Measurements from ENCODE around the gene YRDC. TPM values are rescaled to one million over a fixed set of nuclear protein-coding genes. Genes with fewer than 3 reads are reported as not detected.

The YRDC gene
- total RNA-seq, 1 donor from 2014 or later, result 28.1 TPM

DNA sequence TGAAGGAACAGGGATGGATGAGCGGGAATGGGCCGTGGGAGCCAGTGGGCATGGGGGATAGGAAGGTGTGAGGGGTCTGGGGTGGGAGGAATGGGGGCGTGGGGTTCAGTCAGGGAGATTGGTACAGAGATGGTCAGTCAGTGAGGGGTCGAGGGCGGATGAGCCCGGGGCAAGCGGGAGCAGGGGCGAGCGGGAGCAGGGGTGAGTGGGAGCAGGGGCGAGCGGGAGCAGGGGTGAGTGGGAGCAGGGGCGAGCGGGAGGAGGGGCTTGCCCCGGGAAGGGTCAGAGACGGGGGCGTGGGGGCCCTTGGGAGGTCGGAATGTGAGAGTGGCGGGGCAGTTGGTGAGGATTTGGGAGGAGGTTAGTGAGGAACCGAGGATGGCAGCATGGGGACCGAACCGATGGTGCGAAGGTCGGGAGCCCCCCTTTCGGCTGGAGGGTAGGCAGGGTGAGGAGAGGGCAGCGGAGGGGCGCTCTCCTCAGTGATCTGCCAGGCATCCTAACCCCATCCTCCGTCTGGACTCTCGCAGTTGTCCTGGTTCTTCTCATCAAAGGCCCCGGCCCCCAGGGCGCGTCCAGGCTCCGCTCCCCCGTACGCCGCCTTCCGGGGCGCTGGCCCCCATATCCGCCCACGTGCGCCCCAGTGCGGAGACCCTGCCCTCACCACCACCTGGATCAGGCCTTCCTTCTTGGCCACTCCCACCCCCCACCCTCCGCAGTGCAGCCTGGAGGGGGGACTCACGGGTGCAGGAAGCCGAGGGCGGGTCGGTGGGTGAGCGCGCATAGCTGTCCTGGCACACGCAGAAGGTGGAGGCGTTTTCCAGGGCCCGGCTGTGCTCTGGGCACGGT is 54.3 kb downstream of the YRDC start:
- H3K9me3 ChIP-seq (ENCODE audit: insufficient read depth, low read depth, low read length), result no peaks in the 10 kb centered on the region
- no peaks in the 10 kb centered on the region for H3K4me1 Mint-ChIP-seq (ENCODE audit: low read depth, unreplicated experiment)
- H3K36me3 ChIP-seq (ENCODE audit: insufficient read depth, low read length), result no peaks in the 10 kb centered on the region
- H3K4me3 Mint-ChIP-seq (ENCODE audit: unreplicated experiment), result no peak overlapping the region
- no peak overlapping the region for H2AFZ ChIP-seq (ENCODE audit: low read depth, low read length)
- no peak for DNase-seq (ENCODE audit: low read depth)
- no peak overlapping the region for H3K27ac Mint-ChIP-seq (ENCODE audit: unreplicated experiment)
- H3K79me2 ChIP-seq (ENCODE audit: insufficient read depth, low read length), result no peaks in the 10 kb centered on the region
- H3K27ac ChIP-seq (ENCODE audit: low read depth, low read length), result no peak overlapping the region
- H3K4me2 ChIP-seq (ENCODE audit: low read length), result no peak overlapping the region
- H3K9ac ChIP-seq (ENCODE audit: low read length), result no peak overlapping the region
- FAIRE-seq, result no peak
- TF ChIP-seq, protein P1, sequence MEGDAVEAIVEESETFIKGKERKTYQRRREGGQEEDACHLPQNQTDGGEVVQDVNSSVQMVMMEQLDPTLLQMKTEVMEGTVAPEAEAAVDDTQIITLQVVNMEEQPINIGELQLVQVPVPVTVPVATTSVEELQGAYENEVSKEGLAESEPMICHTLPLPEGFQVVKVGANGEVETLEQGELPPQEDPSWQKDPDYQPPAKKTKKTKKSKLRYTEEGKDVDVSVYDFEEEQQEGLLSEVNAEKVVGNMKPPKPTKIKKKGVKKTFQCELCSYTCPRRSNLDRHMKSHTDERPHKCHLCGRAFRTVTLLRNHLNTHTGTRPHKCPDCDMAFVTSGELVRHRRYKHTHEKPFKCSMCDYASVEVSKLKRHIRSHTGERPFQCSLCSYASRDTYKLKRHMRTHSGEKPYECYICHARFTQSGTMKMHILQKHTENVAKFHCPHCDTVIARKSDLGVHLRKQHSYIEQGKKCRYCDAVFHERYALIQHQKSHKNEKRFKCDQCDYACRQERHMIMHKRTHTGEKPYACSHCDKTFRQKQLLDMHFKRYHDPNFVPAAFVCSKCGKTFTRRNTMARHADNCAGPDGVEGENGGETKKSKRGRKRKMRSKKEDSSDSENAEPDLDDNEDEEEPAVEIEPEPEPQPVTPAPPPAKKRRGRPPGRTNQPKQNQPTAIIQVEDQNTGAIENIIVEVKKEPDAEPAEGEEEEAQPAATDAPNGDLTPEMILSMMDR (IDR thresholded peaks at IDR 0.05; ENCODE audit: insufficient read depth, low read depth, low read length), result no peak
- peak; percentile 55 for TF ChIP-seq EZH2 (IDR thresholded peaks at IDR 0.05; ENCODE audit: insufficient read depth, low read length)
- H3K27me3 Mint-ChIP-seq (ENCODE audit: low read depth, unreplicated experiment), result peaks cover 34% of the 10 kb centered on the region
- H3K9me3 Mint-ChIP-seq (ENCODE audit: unreplicated experiment), result peaks cover 2% of the 10 kb centered on the region
- H4K20me1 ChIP-seq (ENCODE audit: insufficient read depth, low read length), result no peaks in the 10 kb centered on the region
- H3K4me3 ChIP-seq (ENCODE audit: insufficient read depth, low read depth, low read length), result no peak overlapping the region
- H3K27me3 ChIP-seq (ENCODE audit: insufficient read depth, low read length), result peaks cover 44% of the 10 kb centered on the region
- H3K36me3 Mint-ChIP-seq (ENCODE audit: low read depth, unreplicated experiment), result no peaks in the 10 kb centered on the region
- no peaks in the 10 kb centered on the region for H3K4me1 ChIP-seq (ENCODE audit: insufficient read depth, low read length)

Other genes starting within 250 kb of the YRDC start
- 55.4 and 58.0 TPM in 2 replicates for gene GNL2, start 212.3 kb downstream of the YRDC start, total RNA-seq
- not detected in 2 replicates for gene RSPO1, start 173.3 kb downstream of the YRDC start, total RNA-seq
- gene CDCA8, start 115.7 kb downstream of the YRDC start, total RNA-seq, result 4.2 and 5.5 TPM in 2 replicates
- 0.31 TPM in 1 of 2 replicates, not detected in the other for gene EPHA10, start 43.1 kb downstream of the YRDC start, total RNA-seq
- gene MANEAL, start 14.4 kb downstream of the YRDC start, total RNA-seq, result 0.67 and 1.4 TPM in 2 replicates
- gene C1orf122, start 418 bp downstream of the YRDC start, total RNA-seq, result 69.6 and 70.0 TPM in 2 replicates
- gene MTF1, start 51.4 kb upstream of the YRDC start, total RNA-seq, result 16.6 and 16.7 TPM in 2 replicates
- gene INPP5B, start 138.8 kb upstream of the YRDC start, total RNA-seq, result 19.4 and 21.4 TPM in 2 replicates
- gene SF3A3, start 181.8 kb upstream of the YRDC start, total RNA-seq, result 66.5 and 76.8 TPM in 2 replicates
- gene FHL3, start 197.3 kb upstream of the YRDC start, total RNA-seq, result 107 and 116 TPM in 2 replicates
- gene UTP11, start 204.5 kb upstream of the YRDC start, total RNA-seq, result 38.2 and 42.6 TPM in 2 replicates
- 2.3 and 3.3 TPM in 2 replicates for gene POU3F1, start 238.6 kb upstream of the YRDC start, total RNA-seq

Measured in astrocyte (in vitro differentiated cells and primary cell).